Activated CD4-positive, alpha-beta T cell treated with anti-CD3 and anti-CD28 coated beads, Interleukin-2, amount 50 U/mL, for 24 hours (primary cell): Measurements from ENCODE around the gene TRAIP.
"Not testable (repeated sequence)": the region's sequence is repeated elsewhere in the genome, so short reads cannot be mapped to it uniquely, and the experiment has no call there.

Source experiments
- DNase-seq, 2 donors: peaks; one replicate each; pipeline ENCODE4 v3.0.0-alpha.2; 2020; ENCODE audit warnings: low read depth in 1 of 2, low spot score in 1 of 2

TRAIP gene

GRCh38 chr3:49856181-49857005 lies at the start of gene TRAIP:
Gene TRAIP, minus strand, starts transcription at chr3:49856564. Its CDS starts 111 bp downstream, at chr3:49856453.
- DNase-seq = peak; percentile 90 to 92

DNA sequence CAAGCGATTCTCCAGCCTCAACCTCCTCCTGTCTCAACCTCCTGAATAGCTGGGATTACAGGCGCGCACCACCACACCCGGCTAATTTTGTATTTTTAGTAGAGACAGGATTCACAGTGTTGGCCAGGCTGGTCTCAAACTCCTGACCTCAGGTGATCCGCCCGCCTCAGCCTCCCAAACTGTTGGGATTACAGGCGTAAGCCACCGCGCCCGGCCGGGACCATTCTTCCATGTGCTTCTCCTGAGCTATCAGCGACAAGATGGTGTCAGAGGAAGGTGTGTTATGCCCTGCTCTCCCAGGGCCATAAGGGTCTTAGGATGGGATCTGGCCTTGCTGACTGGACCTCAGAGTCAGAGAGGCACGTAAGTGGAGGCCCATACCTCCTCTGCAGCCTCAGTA lies 48.1 kb upstream of the TRAIP start:
- DNase-seq = not testable (repeated sequence)

- DNase-seq = peak; percentile 60 to 64
Measured at GRCh38 chr3:49903451-49904424, 47.4 kb upstream of the TRAIP start, which contains the start of gene MST1R. Gene MST1R, minus strand, starts transcription at chr3:49903873. Its CDS starts 264 bp downstream, at chr3:49903609.

DNA sequence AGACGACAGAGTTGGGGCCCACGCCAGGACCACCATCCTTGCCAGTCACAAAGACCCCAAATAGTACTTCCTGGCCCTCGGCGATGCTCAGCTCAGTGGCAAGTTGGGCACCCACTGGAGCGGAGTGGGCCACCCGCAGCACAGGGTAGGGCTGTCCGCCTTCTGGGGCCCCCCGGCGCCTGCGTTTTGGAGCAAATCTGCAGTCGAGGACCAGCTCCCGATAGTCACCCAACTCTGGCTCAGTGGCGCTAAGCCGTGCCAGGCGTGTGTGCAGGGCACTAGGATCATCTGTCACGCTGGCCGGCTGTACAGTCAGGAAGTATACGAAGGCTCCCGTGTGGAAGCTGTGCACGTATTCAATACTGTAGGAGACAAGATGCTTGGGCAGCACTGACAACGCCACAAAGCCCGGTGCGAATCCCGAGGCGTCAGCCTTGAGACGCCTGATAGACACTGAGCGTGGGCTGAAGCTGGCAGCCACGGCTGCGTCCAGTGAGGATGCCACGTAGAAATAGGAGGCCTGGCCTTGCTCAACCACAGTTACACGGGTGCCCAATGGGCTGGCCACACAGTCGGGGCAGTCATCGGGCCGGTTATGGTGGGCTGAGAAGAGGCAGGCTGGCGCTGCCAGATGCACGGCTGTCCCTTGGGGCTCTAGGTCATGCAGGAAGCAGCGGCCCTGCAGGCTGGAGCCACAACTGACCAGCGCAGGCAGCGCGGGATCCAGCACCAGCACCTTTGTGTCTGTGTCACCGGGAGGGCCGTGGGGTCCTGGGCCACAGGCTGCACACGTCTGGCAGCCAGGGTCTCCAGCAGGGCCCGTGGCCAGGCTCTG lies 46.4 kb upstream of the TRAIP start:
- DNase-seq = no peak

DNA sequence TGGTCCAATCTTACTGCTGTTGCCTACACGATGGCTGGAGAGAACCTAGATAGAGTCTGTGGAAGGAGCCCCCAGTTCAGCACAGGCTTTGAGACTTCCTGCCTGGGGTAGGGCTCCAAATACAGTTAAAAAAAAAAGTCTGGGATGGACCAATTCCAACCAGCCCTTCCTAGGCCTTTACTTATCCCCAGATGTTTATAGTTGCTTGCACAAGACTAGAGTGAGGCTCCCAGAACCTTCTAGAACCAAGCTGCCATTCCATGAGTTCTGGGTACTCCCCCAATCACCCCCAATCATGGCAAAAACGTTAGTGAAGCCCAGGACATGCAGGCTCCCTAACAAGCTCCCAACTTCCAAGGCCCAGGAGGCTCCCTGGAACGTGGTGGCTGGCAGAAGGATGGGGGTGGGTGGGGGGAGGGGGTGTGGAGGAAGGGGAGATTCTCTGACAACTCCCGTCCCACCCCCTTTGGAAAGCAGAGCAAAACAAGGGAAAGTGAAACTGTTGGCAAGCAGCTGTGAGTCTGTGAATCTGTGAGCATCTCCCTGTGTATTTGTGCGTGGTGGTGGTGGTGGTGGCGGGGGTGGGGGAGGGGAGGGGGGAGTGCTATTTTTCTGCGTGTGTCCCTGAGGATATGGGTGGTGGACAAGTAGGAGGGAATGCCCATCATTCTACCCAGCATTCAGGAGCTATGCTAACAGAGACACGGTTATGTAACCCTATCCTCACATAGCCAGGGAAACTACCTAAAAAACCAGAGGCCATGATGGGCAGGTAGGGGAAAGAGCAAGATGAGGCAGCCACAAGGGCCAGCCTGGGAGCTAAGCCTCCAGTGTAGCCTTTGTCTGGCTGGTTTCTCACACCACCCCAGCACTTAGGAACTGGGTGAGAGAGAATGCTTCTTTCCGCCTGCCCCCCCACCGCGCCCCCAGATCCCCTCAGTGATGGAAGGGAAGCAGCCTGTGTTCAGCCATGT lies 45.3 kb upstream of the TRAIP start:
- DNase-seq = no peak

DNA sequence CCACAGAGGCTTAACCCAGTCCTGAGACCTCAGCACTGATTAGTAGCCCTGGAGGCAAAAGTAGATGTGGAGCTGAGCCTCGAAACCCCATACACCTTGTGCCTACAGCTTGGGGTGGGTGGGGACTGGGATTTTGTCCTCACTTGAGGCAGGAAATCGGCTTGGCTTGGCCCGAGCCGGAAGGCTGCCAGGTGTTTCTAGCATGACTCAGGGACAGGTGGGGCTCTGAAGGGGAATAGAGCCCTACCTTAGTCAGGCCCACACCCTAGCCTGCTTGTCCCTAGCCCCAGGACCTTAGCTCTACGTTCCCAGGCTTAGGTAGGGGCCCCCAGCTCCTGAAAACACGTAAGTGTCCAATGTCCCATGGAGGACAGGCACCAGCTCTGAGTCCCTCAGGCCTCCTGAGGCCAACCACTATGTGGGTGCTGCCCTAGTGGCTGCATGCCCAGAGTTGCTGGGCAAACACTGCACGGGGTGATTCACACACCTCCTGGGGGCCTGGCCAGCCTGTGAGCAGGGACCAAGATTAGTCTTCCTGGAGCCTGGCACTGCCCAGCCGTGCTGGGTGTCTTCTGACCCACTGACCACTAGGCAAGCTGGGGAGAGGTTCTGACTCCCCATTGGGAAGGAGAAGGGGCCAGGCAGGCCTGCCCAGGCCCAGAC lies 44.3 kb upstream of the TRAIP start:
- no peak for DNase-seq

- no peak for DNase-seq
Measured at GRCh38 chr3:49899815-49900214, 43.5 kb upstream of the TRAIP start.

- no peak for DNase-seq
Measured at GRCh38 chr3:49898991-49899390, 42.6 kb upstream of the TRAIP start.

DNA sequence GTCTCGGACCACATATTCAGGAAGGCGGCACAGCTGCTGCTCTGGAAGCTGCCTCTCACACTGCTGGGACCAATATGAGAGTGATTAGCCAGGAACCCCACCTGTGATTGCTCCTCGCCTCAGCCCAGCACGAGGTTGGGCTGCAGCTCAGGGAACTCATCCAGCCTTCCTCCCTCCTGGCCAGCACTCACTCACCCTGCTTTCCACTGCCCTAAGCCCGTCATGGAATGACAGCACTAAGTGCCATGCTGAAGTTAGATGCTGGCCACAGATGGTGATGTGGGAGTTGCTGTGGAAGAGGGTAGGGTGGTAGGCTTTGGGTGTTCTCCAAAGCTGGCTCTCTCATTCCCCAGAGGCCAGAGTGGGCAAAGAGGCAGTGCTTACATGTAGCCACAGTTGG lies 40.0 kb upstream of the TRAIP start:
- DNase-seq = no peak

GRCh38 chr3:49895791-49896190 lies 39.4 kb upstream of the TRAIP start:
- no peak for DNase-seq

GRCh38 chr3:49889296-49889695 lies 32.9 kb upstream of the TRAIP start:
- no peak for DNase-seq

DNA sequence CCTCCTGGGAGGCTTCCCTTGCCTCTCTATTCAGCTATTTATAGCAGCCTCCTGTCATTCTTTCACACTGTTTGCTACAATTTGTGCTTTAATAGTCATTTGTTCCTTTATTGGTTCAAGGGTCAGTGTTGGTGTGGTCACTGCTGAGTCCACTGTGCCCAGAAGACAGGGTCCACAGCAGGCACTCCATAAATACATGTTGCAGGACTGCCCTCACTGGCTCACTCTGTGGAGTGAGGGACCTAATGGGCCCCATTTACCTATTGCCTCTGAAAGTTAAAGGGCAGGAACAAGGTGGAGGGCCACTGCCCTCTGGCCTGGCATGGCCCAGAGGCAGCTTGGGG lies 30.5 kb upstream of the TRAIP start:
- DNase-seq = no peak

GRCh38 chr3:49883998-49884397 lies 27.6 kb upstream of the TRAIP start:
- DNase-seq = no peak

DNA sequence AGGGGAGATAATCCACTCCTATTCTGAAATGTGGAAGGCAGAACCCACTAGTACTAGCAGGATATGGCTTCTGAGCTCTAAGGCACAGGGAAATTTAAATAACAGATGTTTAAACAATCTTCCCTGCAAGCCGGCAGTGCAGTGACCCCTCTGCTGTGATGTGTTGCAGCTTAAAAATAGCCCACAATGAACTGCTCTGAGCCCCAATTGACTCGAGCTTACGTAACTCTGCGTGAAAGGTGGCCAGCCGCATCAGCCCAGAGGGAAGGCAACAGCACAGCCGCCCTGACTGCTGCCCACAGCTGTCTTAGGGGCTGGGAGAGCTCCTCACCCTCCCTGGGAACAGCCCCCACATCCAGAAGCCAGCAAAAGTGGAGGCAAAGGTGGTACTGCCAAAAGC lies 25.8 kb upstream of the TRAIP start:
- no peak for DNase-seq

DNA sequence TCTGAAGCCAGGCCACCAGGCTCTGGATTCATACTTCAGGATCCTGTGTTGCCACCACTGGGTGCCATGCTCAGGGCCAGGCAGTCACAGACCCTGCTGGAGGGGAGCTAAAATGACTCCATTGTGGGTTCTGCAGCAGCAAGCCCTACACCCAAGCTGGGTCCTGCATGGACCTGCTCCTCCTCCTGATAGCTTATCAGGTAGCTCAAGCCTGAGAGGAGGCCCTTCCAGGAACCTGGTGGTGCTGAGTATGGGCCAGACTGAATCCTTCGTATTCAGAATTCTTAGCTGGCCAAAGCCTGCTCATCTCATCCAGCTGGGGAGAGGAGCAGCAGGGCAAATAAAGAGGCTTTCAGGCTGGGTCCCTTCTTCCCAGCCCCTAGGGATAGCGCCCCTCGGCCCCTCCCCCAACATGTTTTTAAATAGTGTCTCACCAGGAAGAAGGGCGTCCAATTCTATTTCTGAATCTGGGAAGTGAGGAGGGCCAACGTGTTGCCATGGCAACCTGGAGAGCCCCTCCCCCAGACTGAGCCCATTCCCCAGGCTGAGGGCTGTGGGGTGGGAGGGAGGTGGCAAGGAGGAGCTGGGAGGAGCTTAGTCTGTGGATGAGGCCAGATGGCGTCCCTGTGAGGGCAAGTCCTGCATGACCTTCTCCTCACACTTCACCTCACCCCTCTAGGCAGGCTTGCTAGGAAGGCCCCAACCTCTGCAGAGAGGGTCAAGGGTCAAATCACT lies 24.4 kb upstream of the TRAIP start:
- DNase-seq = no peak

DNA sequence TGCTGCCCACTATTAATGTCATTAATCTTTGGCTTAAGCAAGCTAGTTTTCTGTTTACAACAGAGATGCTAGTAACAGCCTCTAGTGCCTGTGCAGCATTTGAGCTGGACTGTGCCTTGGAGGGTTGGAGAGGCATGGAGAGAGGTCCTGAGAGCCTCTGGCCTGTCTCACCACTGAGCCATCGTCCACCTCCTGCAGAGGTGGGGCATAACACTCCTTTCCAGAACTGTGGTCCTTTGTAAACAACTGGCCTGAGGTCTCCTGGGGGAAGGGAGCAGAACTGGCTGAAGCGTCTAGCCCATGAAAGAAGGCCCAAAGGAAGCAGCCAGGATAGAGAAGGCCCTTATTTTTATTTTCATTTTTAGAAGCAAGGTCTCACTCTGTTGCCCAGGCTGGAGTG lies 23.4 kb upstream of the TRAIP start:
- DNase-seq = no peak

DNA sequence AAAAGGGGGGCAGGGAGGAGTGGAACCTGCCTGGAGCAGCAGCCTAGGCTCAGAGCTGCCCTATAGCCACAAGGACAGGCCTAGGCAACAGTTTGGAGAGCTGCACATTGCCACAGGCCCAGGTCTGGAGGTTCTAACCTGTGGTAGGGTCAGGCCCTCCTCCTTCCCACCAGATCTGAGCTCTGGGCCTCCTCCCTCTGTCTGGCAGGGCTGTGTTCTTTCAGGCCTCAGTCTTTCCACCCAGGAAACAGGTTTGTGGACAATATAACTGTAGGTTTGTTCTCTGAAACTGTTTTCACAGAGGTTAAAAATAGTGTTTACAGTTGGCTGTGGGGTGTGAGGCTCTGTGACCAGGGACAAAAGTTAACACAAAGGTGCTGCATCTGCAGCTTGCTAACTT lies 22.3 kb upstream of the TRAIP start:
- no peak for DNase-seq

DNA sequence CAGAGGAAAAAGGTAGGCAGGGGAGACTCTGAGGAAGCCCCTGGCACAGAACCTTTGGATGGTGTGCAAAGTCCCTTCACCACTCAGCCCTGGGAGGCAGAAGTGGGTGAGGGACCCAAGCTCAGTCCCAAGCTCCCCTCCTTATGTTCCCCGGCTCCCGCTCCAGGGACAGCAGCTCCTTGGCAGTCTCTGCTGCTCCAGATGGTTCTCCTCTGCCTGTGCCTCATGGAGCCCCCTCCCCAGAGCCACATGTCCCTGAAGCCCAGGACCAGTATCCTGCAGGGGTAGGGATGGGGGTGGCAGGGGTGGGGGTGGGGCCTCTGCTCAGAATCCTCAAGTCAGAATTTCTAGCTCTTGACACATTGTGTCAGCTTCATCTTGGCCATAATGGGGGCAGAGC lies 21.4 kb upstream of the TRAIP start:
- DNase-seq = no peak

- no peak for DNase-seq
Measured at GRCh38 chr3:49876567-49876966, 20.2 kb upstream of the TRAIP start.
